Smooth muscle cell (in vitro differentiated cells): ENCODE data around the gene LRP5. TPM values are rescaled to one million over a fixed set of nuclear protein-coding genes. Genes with fewer than 3 reads are reported as not detected.
A peak's percentile ranks its signal among the peaks of the same experiment; 100 is the strongest.

Experiments
- DNase-seq: peaks from one replicate; lab custom pipeline; 2025; ENCODE audit not compliant: unreplicated experiment; lab: John Stamatoyannopoulos, UW
- H2AFZ ChIP-seq: fragments of 200-600 bp; sonication (generic); 2 replicates; pipeline ENCODE4 v1.6.0; 2016; ENCODE audit warnings: antibody characterized with exemption, low read depth, mild to moderate bottlenecking
- H3F3A ChIP-seq: fragments of 200-600 bp; sonication (generic); 2 replicates; pipeline ENCODE4 v1.6.0; 2017; ENCODE audit warnings: antibody characterized with exemption, low read depth
- H3K27ac ChIP-seq: fragments of 200-600 bp; sonication (generic); 2 replicates; pipeline ENCODE4 v1.5.1; 2016; ENCODE audit warnings: low read depth, mild to moderate bottlenecking
- H3K27me3 ChIP-seq: fragments of 200-600 bp; sonication (generic); 2 replicates; pipeline ENCODE4 v1.6.1; 2016; ENCODE audit warnings: low read depth, mild to moderate bottlenecking
- H3K36me3 ChIP-seq: fragments of 200-600 bp; sonication (generic); 2 replicates; pipeline ENCODE4 v1.5.1; 2016; ENCODE audit warnings: low read depth
- H3K4me1 ChIP-seq: fragments of 200-600 bp; sonication (generic); 2 replicates; pipeline ENCODE4 v1.5.1; 2016; ENCODE audit warnings: low read depth
- H3K4me2 ChIP-seq: fragments of 200-600 bp; sonication (generic); 2 replicates; pipeline ENCODE4 v1.6.0; 2016; ENCODE audit warnings: mild to moderate bottlenecking
- H3K4me3 ChIP-seq: fragments of 200-600 bp; sonication (generic); 2 replicates; pipeline ENCODE4 v1.5.1; 2016; ENCODE audit warnings: mild to moderate bottlenecking
- H3K79me2 ChIP-seq: fragments of 200-600 bp; sonication (generic); 2 replicates; pipeline ENCODE4 v1.6.0; 2016; ENCODE audit warnings: low read depth, mild to moderate bottlenecking
- H3K9ac ChIP-seq: fragments of 200-600 bp; sonication (generic); 2 replicates; pipeline ENCODE4 v1.6.0; 2016; ENCODE audit warnings: low read depth
- H3K9me3 ChIP-seq: fragments of 200-600 bp; sonication (generic); replicated peaks from 2 replicates; pipeline ENCODE4 v1.5.1; 2016; ENCODE audit warnings: low read depth
- H4K20me1 ChIP-seq: fragments of 200-600 bp; sonication (generic); 2 replicates; pipeline ENCODE4 v1.6.0; 2016; ENCODE audit warnings: low read depth
- CTCF ChIP-seq: fragments of 200-600 bp; sonication (generic); IDR thresholded peaks from 2 replicates; pipeline ENCODE4 v1.5.1; 2017; ENCODE audit warnings: borderline replicate concordance, mild to moderate bottlenecking, antibody characterized with exemption; ENCODE audit not compliant: insufficient read depth, poor library complexity, severe bottlenecking
- WGBS: methylation state at CpG from one replicate; pipeline ENCODE4 v1.1.7; 2016; ENCODE audit warnings: low lambda C conversion rate; 5-methylcytosine and 5-hydroxymethylcytosine counted together
- polyA plus RNA-seq: library from polyadenylated mRNA; unstranded; fragments of >200 nt; fragmentation: Nextera tagmentation; extraction: Ambion mirVana; gene quantifications from 2 replicates; pipeline ENCODE4 v1.2.1, GENCODE V29; 2016
- total RNA-seq: library from RNA; depleted of rRNA; stranded (reverse); fragments of >200 nt; gene quantifications from 2 replicates; pipeline ENCODE4 v1.2.3, GENCODE V29; 2014

LRP5 gene
- total and polyA plus RNA-seq, 2 experiments from 2014 or later, result 16.1 to 26.6 TPM

GRCh38 chr11:68369756-68370155, 57.4 kb downstream of the LRP5 start:
- 97% methylated on average over 8 of the region's 8 CpGs for WGBS

GRCh38 chr11:68370211-68371111, 58.1 kb downstream of the LRP5 start:
- Histone ChIP-seq H4K20me1 (no peaks in the 10 kb centered on the region), H3K27me3 (no peaks in the 10 kb centered on the region), H3K79me2 (no peaks in the 10 kb centered on the region), H3K4me1 (peaks cover 22% of the 10 kb centered on the region), H3K4me3 (no peak overlapping the region), H3K36me3 (no peaks in the 10 kb centered on the region), H3K27ac (peak overlapping the region; percentile 71), H3K9me3 (no peaks in the 10 kb centered on the region), H3K9ac (no peak overlapping the region), H3F3A (peaks cover 31% of the 10 kb centered on the region), H3K4me2 (peak overlapping the region; percentile 12), H2AFZ (no peak overlapping the region)
- 44% methylated on average over 23 of the region's 23 CpGs for WGBS
- DNase-seq, result no peak
- no peak for TF ChIP-seq CTCF

More at GRCh38 chr11:68369756-68370155, 57.4 kb downstream of the LRP5 start:
- DNase-seq, result no peak
- Histone ChIP-seq H3F3A (peaks cover 27% of the 10 kb centered on the region), H3K27me3 (no peaks in the 10 kb centered on the region), H3K79me2 (no peaks in the 10 kb centered on the region), H3K4me3 (no peak overlapping the region), H3K9ac (no peak overlapping the region), H2AFZ (no peak overlapping the region), H3K36me3 (no peaks in the 10 kb centered on the region), H4K20me1 (no peaks in the 10 kb centered on the region), H3K4me2 (peak overlapping the region; percentile 12), H3K4me1 (peaks cover 22% of the 10 kb centered on the region), H3K27ac (peak overlapping the region; percentile 71), H3K9me3 (no peaks in the 10 kb centered on the region)
- no peak for TF ChIP-seq CTCF

DNA sequence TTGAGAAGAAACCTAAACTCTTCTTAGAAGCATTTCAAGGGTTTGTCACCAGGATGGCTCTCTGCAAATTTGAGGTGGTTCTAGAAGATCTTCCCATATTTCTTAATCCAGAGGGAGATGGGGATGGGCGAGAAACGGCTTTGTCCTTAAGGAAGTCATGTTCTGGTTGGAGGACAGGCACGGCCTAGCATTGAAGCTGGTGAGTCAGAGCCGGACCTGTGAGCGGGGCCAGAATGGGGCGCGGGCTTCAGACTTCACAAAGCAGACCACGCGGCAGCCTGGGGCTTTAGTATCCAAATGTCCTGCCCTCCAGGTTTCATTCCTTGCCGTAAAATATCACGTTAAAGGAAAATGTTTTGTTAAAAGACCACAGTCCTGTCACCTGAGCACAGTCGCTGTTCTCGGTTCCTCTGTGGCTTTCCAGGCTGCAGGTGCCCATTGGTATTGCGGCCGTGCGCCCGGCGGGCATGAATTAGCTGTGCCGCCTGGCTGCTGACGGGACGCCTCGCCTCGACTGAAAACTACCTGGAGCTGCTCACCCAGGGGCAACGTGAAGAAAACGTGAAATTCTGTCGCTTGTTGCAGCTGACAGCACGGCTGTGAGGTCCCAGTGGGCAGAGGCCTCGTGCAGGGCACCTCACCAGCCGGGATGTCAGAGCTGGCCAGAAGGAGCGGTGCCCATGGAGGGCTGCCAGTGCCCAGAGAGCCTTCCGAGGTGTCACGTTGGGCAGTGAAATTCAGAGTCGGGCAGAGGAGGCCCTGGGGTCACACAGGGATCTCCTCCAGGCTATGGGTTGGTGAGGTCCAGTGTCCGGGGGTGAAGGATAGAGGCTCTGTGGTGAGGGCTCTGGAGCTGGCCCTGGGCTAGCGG, 59.0 kb downstream of the LRP5 start:
- H3F3A ChIP-seq, result peaks cover 31% of the 10 kb centered on the region
- no peaks in the 10 kb centered on the region for H3K9me3 ChIP-seq
- H3K79me2 ChIP-seq, result no peaks in the 10 kb centered on the region
- no peak overlapping the region for H3K4me3 ChIP-seq
- H3K27ac ChIP-seq, result peak overlapping the region; percentile 71
- no peaks in the 10 kb centered on the region for H3K36me3 ChIP-seq
- no peak for DNase-seq
- peaks cover 22% of the 10 kb centered on the region for H3K4me1 ChIP-seq
- H3K9ac ChIP-seq, result no peak overlapping the region
- WGBS, result 79% methylated on average over 35 of the region's 35 CpGs
- no peaks in the 10 kb centered on the region for H4K20me1 ChIP-seq
- H3K27me3 ChIP-seq, result no peaks in the 10 kb centered on the region
- no peak overlapping the region for H2AFZ ChIP-seq
- peak overlapping the region; percentile 15 for H3K4me2 ChIP-seq
- no peak for TF ChIP-seq CTCF
